Neural progenitor cell (in vitro differentiated cells): Measurements from ENCODE around the gene RPN2.

Experiments
- CTCF ChIP-seq: fragments of 200-600 bp; sonication (generic); IDR thresholded peaks from 2 replicates; pipeline ENCODE4 v1.5.1; 2017; ENCODE audit warnings: antibody characterized with exemption, mild to moderate bottlenecking
- EZH2 ChIP-seq: fragments of 200-600 bp; sonication (generic); IDR thresholded peaks from 2 replicates; pipeline ENCODE4 v1.6.1; 2017; ENCODE audit warnings: antibody characterized with exemption, mild to moderate bottlenecking, moderate library complexity

GRCh38 chr20:37162646-37163045 lies 16.5 kb upstream of the RPN2 start:
- TF ChIP-seq CTCF (no peak), EZH2 (no peak)
